ENCODE measurements around the gene RPS6KA5. TPM values are rescaled to one million over a fixed set of nuclear protein-coding genes. Genes with fewer than 3 reads are reported as not detected.

The RPS6KA5 gene
- total RNA-seq, 5 donors from 2014 or later (not counting 1 experiment from before 2014, with no cell fraction given), result 28.8 to 39.8 (median 35.3) TPM

DNA sequence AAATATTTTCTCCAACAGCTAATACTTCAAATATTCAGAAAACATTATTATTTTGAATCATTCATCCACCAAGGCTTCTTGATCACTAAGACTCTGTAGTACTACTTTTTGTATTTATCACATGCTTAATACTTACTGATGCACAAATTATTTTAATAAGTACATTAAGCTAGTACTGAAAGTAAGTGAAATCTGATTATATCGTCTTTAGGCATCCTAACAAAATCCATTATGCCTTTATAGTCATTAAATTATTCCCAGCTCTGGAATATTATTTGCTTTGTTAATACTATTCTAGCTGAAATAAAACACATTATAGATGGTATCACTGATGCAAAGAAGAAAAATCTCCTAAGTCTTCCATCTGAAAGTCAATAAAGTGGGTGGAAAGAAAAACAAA lies 169.1 kb downstream of the RPS6KA5 start:
- no peaks in the 10 kb centered on the region for H3K9me3 Mint-ChIP-seq
- H3K4me3 Mint-ChIP-seq, result no peak overlapping the region
- no peaks in the 10 kb centered on the region for H3K4me1 Mint-ChIP-seq
- H3K36me3 Mint-ChIP-seq, result peaks cover 34% of the 10 kb centered on the region
- no peaks in the 10 kb centered on the region for H3K9me3 ChIP-seq
- H3K27me3 Mint-ChIP-seq, result no peaks in the 10 kb centered on the region
- peaks cover 0 to 18% of the 10 kb centered on the region in 2 donors for H3K36me3 ChIP-seq (ENCODE audit: control insufficient read depth in 2 of 2, extremely low read depth in 1 of 2, insufficient read depth in 1 of 2, low read length in 1 of 2)
- no CpG with 5 or more reads among the region's 1 CpG for WGBS (ENCODE audit: insufficient coverage)
- H3K27ac Mint-ChIP-seq, result no peak overlapping the region
- no peak for ATAC-seq (replicated peaks in 1 of 4)
- no peaks in the 10 kb centered on the region for H3K4me1 ChIP-seq (ENCODE audit: control insufficient read depth in 1 of 2, extremely low read depth in 1 of 2, insufficient read depth in 2 of 2, low read length in 2 of 2)
- DNase-seq, result no peak
- CTCF ChIA-PET, result interaction anchor here (0.5 to 1.9 kb wide), 3 partner anchors 12 to 282 kb away, joined by 3 to 6 read pairs (median 3); no protein-coding TSS in a partner anchor
- no peak overlapping the region for H3K4me3 ChIP-seq (ENCODE audit: control insufficient read depth in 1 of 2, extremely low read depth in 1 of 2, low read length in 1 of 2)
- no peaks in the 10 kb centered on the region for H3K27me3 ChIP-seq (replicated peaks in 1 of 2; ENCODE audit: control insufficient read depth in 2 of 2, extremely low read depth in 1 of 2, insufficient read depth in 2 of 2, low read length in 1 of 2)
- POLR2A ChIA-PET, result interaction anchor here in 1 of 2 donors (0.6 kb wide), 1 partner anchor 269 kb away, joined by 4 read pairs; no protein-coding TSS in a partner anchor
- H3K27ac ChIP-seq (ENCODE audit: low read length), result no peak overlapping the region

DNA sequence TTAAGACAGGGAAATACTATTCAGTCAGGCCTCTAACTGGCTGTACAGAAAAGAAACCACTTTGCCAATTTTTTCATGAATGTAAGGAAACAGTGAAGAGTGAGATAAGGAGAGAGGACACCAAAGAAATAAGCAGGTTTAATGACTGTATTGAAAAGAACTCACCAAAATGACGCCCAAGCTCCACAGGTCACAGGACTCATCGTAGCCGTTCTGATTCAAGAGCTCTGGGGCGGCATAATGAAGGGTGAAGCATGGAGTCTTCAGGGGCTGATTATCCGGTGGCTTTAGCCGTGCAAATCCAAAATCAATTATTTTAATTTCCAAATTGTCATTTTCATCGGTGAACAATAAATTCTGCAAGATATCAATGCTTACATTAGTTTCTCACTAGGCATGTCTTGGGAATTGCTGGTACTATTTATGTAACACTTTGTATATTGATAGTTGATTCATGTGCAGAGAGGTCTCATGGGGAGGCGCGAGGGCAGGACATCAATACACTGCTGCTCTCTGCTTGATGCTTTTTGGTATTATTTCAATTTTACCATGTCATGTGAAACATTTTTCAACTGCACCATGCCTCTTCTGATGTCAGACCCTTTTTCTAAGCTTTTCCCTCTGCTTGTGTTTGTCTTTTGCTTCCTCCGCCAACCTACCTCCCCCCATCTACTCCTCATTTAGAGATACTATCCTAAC lies 170.0 kb downstream of the RPS6KA5 start:
- peaks cover 26% of the 10 kb centered on the region for H3K36me3 Mint-ChIP-seq
- peak overlapping the region in 1 of 2 donors; percentile 39 for H3K27ac Mint-ChIP-seq
- H3K4me3 Mint-ChIP-seq, result no peak overlapping the region
- H3K9me3 Mint-ChIP-seq, result no peaks in the 10 kb centered on the region
- Histone ChIP-seq H3K27ac (ENCODE audit: low read length) (no peak overlapping the region), H3K36me3 (ENCODE audit: control insufficient read depth in 2 of 2, extremely low read depth in 1 of 2, insufficient read depth in 1 of 2, low read length in 1 of 2) (peaks cover 0 to 15% of the 10 kb centered on the region in 2 donors), H3K4me3 (ENCODE audit: control insufficient read depth in 1 of 2, extremely low read depth in 1 of 2, low read length in 1 of 2) (no peak overlapping the region), H3K9me3 (no peaks in the 10 kb centered on the region), H3K4me1 (ENCODE audit: control insufficient read depth in 1 of 2, extremely low read depth in 1 of 2, insufficient read depth in 2 of 2, low read length in 2 of 2) (no peaks in the 10 kb centered on the region), H3K27me3 (replicated peaks in 1 of 2; ENCODE audit: control insufficient read depth in 2 of 2, extremely low read depth in 1 of 2, insufficient read depth in 2 of 2, low read length in 1 of 2) (no peaks in the 10 kb centered on the region)
- no peaks in the 10 kb centered on the region for H3K27me3 Mint-ChIP-seq
- ATAC-seq (replicated peaks in 1 of 4) (no peak), DNase-seq (no peak)
- POLR2A ChIA-PET, result no interaction called here
- no peaks in the 10 kb centered on the region for H3K4me1 Mint-ChIP-seq
- 100% methylated on average over 4 of the region's 10 CpGs for whole genome bisulfite sequencing (ENCODE audit: insufficient coverage)
- CTCF ChIA-PET, result interaction anchor here (0.5 to 1.9 kb wide), 6 partner anchors 8 to 396 kb away, joined by 3 to 6 read pairs (median 4); no protein-coding TSS in a partner anchor

DNA sequence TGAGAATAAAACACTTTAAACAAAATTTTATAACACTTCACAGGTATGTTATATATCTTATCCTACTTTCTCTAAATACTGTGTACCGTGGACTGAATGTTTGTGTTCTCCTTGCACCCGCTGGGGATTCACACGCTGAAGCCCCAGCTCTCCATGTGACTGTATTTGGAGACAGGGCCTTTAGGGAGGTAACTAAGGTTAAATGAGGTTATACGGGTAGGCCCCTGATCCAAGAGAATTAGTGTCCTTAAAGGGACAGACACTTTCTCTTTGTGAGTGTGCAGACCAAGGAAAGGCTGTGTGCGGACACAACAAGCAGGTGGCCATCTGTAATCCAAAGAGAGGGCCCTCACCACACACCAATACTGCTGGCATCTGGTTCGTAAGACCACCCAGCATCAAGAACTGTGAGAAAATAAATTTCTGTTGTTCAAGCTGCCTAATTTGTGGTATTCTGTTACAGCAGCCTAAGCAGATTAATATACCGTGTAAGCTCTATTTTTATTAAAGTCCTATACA lies 174.1 kb downstream of the RPS6KA5 start:
- WGBS (ENCODE audit: insufficient coverage), result no CpG with 5 or more reads among the region's 7 CpGs
- H3K9me3 Mint-ChIP-seq, result peaks cover 0 to 9% (median 8%) of the 10 kb centered on the region in 3 donors
- DNase-seq (no peak), ATAC-seq (replicated peaks in 1 of 4) (no peak)
- POLR2A ChIA-PET, result no interaction called here
- no peak overlapping the region for H3K4me3 Mint-ChIP-seq
- CTCF ChIA-PET, result interaction anchor here in 1 of 2 donors (0.6 to 0.7 kb wide), 2 partner anchors 41 to 286 kb away, joined by 3 to 5 read pairs; no protein-coding TSS in a partner anchor
- no peak overlapping the region for H3K27ac ChIP-seq (ENCODE audit: low read length)
- peaks cover 0 to 10% of the 10 kb centered on the region in 2 donors for H3K36me3 ChIP-seq (ENCODE audit: control insufficient read depth in 2 of 2, extremely low read depth in 1 of 2, insufficient read depth in 1 of 2, low read length in 1 of 2)
- H3K27ac Mint-ChIP-seq, result no peak overlapping the region
- peaks cover 2% of the 10 kb centered on the region for H3K9me3 ChIP-seq
- H3K4me3 ChIP-seq (ENCODE audit: control insufficient read depth in 1 of 2, extremely low read depth in 1 of 2, low read length in 1 of 2), result no peak overlapping the region
- no peaks in the 10 kb centered on the region for H3K4me1 Mint-ChIP-seq
- no peaks in the 10 kb centered on the region for H3K27me3 ChIP-seq (replicated peaks in 1 of 2; ENCODE audit: control insufficient read depth in 2 of 2, extremely low read depth in 1 of 2, insufficient read depth in 2 of 2, low read length in 1 of 2)
- H3K27me3 Mint-ChIP-seq, result no peaks in the 10 kb centered on the region
- H3K36me3 Mint-ChIP-seq, result peaks cover 39% of the 10 kb centered on the region
- no peaks in the 10 kb centered on the region for H3K4me1 ChIP-seq (ENCODE audit: control insufficient read depth in 1 of 2, extremely low read depth in 1 of 2, insufficient read depth in 2 of 2, low read length in 2 of 2)

DNA sequence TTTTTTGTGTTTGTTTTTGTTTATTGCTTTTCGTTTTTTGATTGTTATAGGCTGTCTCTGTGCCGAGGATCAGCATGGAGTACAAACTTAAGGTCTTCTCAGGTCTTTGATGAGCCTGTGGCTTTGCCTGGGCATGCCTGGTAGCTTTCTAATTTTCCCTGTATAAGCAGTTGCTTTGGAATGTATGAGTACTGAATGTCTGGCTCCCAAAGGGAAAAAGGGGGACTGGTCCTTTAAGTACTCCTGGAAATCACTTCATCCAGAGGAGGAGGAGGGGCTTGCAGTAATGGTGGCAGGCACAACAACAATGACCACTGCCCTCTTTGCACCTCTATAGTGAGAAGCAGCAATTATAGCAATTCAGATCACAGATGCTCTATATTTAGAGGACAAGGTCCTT lies 176.7 kb downstream of the RPS6KA5 start:
- Histone ChIP-seq H3K4me3 (ENCODE audit: control insufficient read depth in 1 of 2, extremely low read depth in 1 of 2, low read length in 1 of 2) (no peak overlapping the region), H3K9me3 (peaks cover 2% of the 10 kb centered on the region), H3K27ac (ENCODE audit: low read length) (no peak overlapping the region), H3K27me3 (replicated peaks in 1 of 2; ENCODE audit: control insufficient read depth in 2 of 2, extremely low read depth in 1 of 2, insufficient read depth in 2 of 2, low read length in 1 of 2) (no peaks in the 10 kb centered on the region), H3K36me3 (ENCODE audit: control insufficient read depth in 2 of 2, extremely low read depth in 1 of 2, insufficient read depth in 1 of 2, low read length in 1 of 2) (peaks cover 0 to 10% of the 10 kb centered on the region in 2 donors), H3K4me1 (ENCODE audit: control insufficient read depth in 1 of 2, extremely low read depth in 1 of 2, insufficient read depth in 2 of 2, low read length in 2 of 2) (no peaks in the 10 kb centered on the region)
- Mint-ChIP-seq H3K4me3 (no peak overlapping the region), H3K27me3 (no peaks in the 10 kb centered on the region), H3K36me3 (peaks cover 44% of the 10 kb centered on the region), H3K4me1 (no peaks in the 10 kb centered on the region), H3K9me3 (peaks cover 0 to 13% (median 8%) of the 10 kb centered on the region in 3 donors), H3K27ac (no peak overlapping the region)
- ChIA-PET POLR2A (interaction anchor here in 1 of 2 donors (0.6 kb wide), 1 partner anchor 175 kb away, joined by 4 read pairs; no protein-coding TSS in a partner anchor), CTCF (no interaction called here)
- ATAC-seq (replicated peaks in 1 of 4) (no peak), DNase-seq (no peak)
- no CpG with 5 or more reads among the region's 2 CpGs for WGBS (ENCODE audit: insufficient coverage)

DNA sequence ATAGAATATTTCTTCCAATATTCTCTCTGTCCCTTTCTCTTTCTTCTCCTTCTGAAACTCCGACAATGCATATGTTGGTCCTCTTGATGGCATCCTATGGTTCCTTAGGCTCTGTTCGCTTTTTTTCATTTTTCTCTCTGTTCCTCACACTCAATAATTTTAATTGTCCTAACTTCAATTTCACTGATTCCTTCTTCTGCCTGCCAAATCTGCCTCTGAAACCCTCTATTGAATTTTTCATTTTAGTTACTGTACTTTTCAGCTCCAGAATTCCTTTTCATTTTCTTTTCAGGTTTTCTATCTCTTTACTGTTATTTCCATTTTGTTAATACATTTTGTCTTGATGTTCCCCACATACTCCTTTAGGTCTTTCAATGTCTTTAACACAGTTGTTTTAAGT lies 177.2 kb downstream of the RPS6KA5 start:
- H3K4me3 Mint-ChIP-seq, result no peak overlapping the region
- peaks cover 44% of the 10 kb centered on the region for H3K36me3 Mint-ChIP-seq
- H3K36me3 ChIP-seq (ENCODE audit: control insufficient read depth in 2 of 2, extremely low read depth in 1 of 2, insufficient read depth in 1 of 2, low read length in 1 of 2), result peaks cover 0 to 10% of the 10 kb centered on the region in 2 donors
- no peaks in the 10 kb centered on the region for H3K4me1 Mint-ChIP-seq
- POLR2A ChIA-PET, result interaction anchor here in 1 of 2 donors (0.6 kb wide), 1 partner anchor 176 kb away, joined by 4 read pairs; no protein-coding TSS in a partner anchor
- ATAC-seq (replicated peaks in 1 of 4) (no peak), DNase-seq (no peak)
- peaks cover 0 to 13% (median 8%) of the 10 kb centered on the region in 3 donors for H3K9me3 Mint-ChIP-seq
- peaks cover 2% of the 10 kb centered on the region for H3K9me3 ChIP-seq
- CTCF ChIA-PET, result no interaction called here
- no peaks in the 10 kb centered on the region for H3K4me1 ChIP-seq (ENCODE audit: control insufficient read depth in 1 of 2, extremely low read depth in 1 of 2, insufficient read depth in 2 of 2, low read length in 2 of 2)
- H3K27me3 ChIP-seq (replicated peaks in 1 of 2; ENCODE audit: control insufficient read depth in 2 of 2, extremely low read depth in 1 of 2, insufficient read depth in 2 of 2, low read length in 1 of 2), result no peaks in the 10 kb centered on the region
- no peaks in the 10 kb centered on the region for H3K27me3 Mint-ChIP-seq
- 91% methylated on average over 2 of the region's 2 CpGs for WGBS (ENCODE audit: insufficient coverage)
- no peak overlapping the region for H3K27ac ChIP-seq (ENCODE audit: low read length)
- H3K4me3 ChIP-seq (ENCODE audit: control insufficient read depth in 1 of 2, extremely low read depth in 1 of 2, low read length in 1 of 2), result no peak overlapping the region
- no peak overlapping the region for H3K27ac Mint-ChIP-seq

DNA sequence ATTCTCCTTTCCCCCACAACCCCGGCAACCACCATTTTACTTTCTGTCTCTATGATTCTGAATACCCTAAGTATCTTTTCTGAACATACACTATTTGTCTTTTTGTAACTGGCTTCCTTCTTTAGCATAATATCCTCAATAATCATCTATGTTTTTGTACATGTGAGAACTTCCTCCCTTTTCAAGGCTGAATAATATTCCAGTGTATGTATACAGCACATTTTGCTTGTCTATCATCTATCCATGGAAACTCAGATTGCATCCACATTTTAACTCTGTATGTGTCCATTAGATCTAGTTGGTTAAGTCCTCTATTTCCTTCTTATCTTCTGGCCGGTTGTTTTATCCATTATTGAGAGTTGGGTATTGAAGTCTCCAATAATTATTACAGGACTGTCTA lies 180.2 kb downstream of the RPS6KA5 start:
- no peak overlapping the region for H3K4me3 Mint-ChIP-seq
- H3K27ac Mint-ChIP-seq, result no peak overlapping the region
- Histone ChIP-seq H3K27me3 (replicated peaks in 1 of 2; ENCODE audit: control insufficient read depth in 2 of 2, extremely low read depth in 1 of 2, insufficient read depth in 2 of 2, low read length in 1 of 2) (no peaks in the 10 kb centered on the region), H3K27ac (ENCODE audit: low read length) (no peak overlapping the region), H3K4me1 (ENCODE audit: control insufficient read depth in 1 of 2, extremely low read depth in 1 of 2, insufficient read depth in 2 of 2, low read length in 2 of 2) (no peaks in the 10 kb centered on the region), H3K36me3 (ENCODE audit: control insufficient read depth in 2 of 2, extremely low read depth in 1 of 2, insufficient read depth in 1 of 2, low read length in 1 of 2) (peaks cover 3 to 12% of the 10 kb centered on the region in 2 donors), H3K4me3 (ENCODE audit: control insufficient read depth in 1 of 2, extremely low read depth in 1 of 2, low read length in 1 of 2) (no peak overlapping the region), H3K9me3 (peaks cover 2% of the 10 kb centered on the region)
- ChIA-PET CTCF (no interaction called here), POLR2A (interaction anchor here in 1 of 2 donors (0.6 kb wide), 1 partner anchor 1071 kb away, joined by 6 read pairs; no protein-coding TSS in a partner anchor)
- no peak for ATAC-seq (replicated peaks in 1 of 4)
- H3K36me3 Mint-ChIP-seq, result peaks cover 66% of the 10 kb centered on the region
- no peaks in the 10 kb centered on the region for H3K27me3 Mint-ChIP-seq
- H3K4me1 Mint-ChIP-seq, result no peaks in the 10 kb centered on the region
- DNase-seq, result no peak
- peaks cover 0 to 13% (median 8%) of the 10 kb centered on the region in 3 donors for H3K9me3 Mint-ChIP-seq
- 100% methylated on average over 1 of the region's 2 CpGs for WGBS (ENCODE audit: insufficient coverage)
